ENCODE results near the gene ALS2.

DNA sequence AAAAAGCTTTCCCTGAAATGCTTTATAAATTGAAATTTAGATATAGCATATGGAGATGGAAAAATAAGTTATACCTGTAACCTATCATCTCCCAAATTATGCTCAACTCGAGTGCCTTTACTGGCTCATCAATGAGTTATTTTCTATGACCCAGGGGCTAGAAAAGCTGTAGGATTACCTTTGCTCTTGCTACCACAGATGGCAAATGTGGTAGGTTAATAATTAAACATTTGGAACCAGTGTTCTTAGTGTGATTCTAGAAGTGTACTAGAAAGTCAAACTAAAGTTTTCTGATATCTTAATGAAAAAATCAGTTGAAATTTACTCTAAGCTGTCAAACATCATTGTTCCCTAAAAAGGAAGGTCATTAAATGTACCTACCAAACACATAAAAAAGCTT, 22.5 kb downstream of the ALS2 start:
- TF ChIP-seq, protein P1, sequence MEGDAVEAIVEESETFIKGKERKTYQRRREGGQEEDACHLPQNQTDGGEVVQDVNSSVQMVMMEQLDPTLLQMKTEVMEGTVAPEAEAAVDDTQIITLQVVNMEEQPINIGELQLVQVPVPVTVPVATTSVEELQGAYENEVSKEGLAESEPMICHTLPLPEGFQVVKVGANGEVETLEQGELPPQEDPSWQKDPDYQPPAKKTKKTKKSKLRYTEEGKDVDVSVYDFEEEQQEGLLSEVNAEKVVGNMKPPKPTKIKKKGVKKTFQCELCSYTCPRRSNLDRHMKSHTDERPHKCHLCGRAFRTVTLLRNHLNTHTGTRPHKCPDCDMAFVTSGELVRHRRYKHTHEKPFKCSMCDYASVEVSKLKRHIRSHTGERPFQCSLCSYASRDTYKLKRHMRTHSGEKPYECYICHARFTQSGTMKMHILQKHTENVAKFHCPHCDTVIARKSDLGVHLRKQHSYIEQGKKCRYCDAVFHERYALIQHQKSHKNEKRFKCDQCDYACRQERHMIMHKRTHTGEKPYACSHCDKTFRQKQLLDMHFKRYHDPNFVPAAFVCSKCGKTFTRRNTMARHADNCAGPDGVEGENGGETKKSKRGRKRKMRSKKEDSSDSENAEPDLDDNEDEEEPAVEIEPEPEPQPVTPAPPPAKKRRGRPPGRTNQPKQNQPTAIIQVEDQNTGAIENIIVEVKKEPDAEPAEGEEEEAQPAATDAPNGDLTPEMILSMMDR (IDR thresholded peaks at IDR 0.05): no peak
- no peak for TF ChIP-seq POLR2A (IDR thresholded peaks at IDR 0.05)

Data from body of pancreas (tissue), 4 donors.